ENCODE results near the gene PTPN23. TPM values are rescaled to one million over a fixed set of nuclear protein-coding genes. Genes with fewer than 3 reads are reported as not detected.
"Not testable (repeated sequence)": the region's sequence is repeated elsewhere in the genome, so short reads cannot be mapped to it uniquely, and the experiment has no call there.

Gene PTPN23
- polyA plus RNA-seq, 3 donors, result 1.2 to 13.7 (median 1.3) TPM

- DNase-seq, result no peak
- H3K4me2 ChIP-seq (replicated peaks; ENCODE audit: extremely low read depth, low read length, poor library complexity, severe bottlenecking), result no peak overlapping the region
- Mint-ChIP-seq H3K27ac (no peak overlapping the region), H3K36me3 (peaks cover 2 to 9% of the 10 kb centered on the region in 2 donors), H3K4me1 (no peaks in the 10 kb centered on the region), H3K9me3 (peaks cover 22 to 42% (median 38%) of the 10 kb centered on the region in 7 donors), H3K27me3 (ENCODE audit: low read depth in 3 of 3) (peaks cover 1 to 6% (median 1%) of the 10 kb centered on the region in 3 donors), H3K4me3 (no peak overlapping the region)
- WGBS (ENCODE audit: insufficient coverage), result 94% methylated on average over 25 of the region's 31 CpGs
- TF ChIP-seq CTCF (IDR thresholded peaks at IDR 0.05), result no peak
- H3K9me3 ChIP-seq (replicated peaks in 1 of 2; ENCODE audit: control insufficient read depth in 1 of 2, insufficient read depth in 1 of 2, low read length in 2 of 2), result peaks cover 31 to 41% of the 10 kb centered on the region in 2 donors
- H2AFZ ChIP-seq (ENCODE audit: insufficient read depth, low read depth, low read length, poor library complexity, severe bottlenecking), result no peak overlapping the region
- H4K20me1 ChIP-seq (ENCODE audit: insufficient read depth, low read length), result peaks cover 7% of the 10 kb centered on the region
- no peaks in the 10 kb centered on the region for H3K27me3 ChIP-seq (ENCODE audit: control insufficient read depth in 2 of 2, insufficient read depth in 2 of 2, low read length in 2 of 2)
- H3K4me3 ChIP-seq (replicated peaks in 1 of 3; ENCODE audit: low read depth in 2 of 3, low read length in 3 of 3), result no peak overlapping the region
- intact Hi-C loops (cut with micrococcal nuclease), result no loop called here
- H3K79me2 ChIP-seq (ENCODE audit: insufficient read depth, low read length), result no peaks in the 10 kb centered on the region
- H3K4me1 ChIP-seq (ENCODE audit: control insufficient read depth in 1 of 2, insufficient read depth in 2 of 2, low read length in 2 of 2), result no peaks in the 10 kb centered on the region
- H3K27ac ChIP-seq (ENCODE audit: low read depth in 1 of 2, low read length in 2 of 2), result no peak overlapping the region
- H3K36me3 ChIP-seq (replicated peaks in 1 of 2; ENCODE audit: control insufficient read depth in 1 of 2, insufficient read depth in 2 of 2, low read length in 2 of 2), result no peaks in the 10 kb centered on the region
- no peak overlapping the region for H3K9ac ChIP-seq (ENCODE audit: insufficient read depth, low read length, poor library complexity, severe bottlenecking)
Measured at GRCh38 chr3:47356201-47356600, 24.6 kb upstream of the PTPN23 start.

- H3K79me2 ChIP-seq (ENCODE audit: insufficient read depth, low read length), result no peaks in the 10 kb centered on the region
- H3K9ac ChIP-seq (ENCODE audit: insufficient read depth, low read length, poor library complexity, severe bottlenecking), result no peak overlapping the region
- peaks cover 29 to 55% (median 47%) of the 10 kb centered on the region in 7 donors for H3K9me3 Mint-ChIP-seq
- peaks cover 31 to 45% of the 10 kb centered on the region in 2 donors for H3K9me3 ChIP-seq (replicated peaks in 1 of 2; ENCODE audit: control insufficient read depth in 1 of 2, insufficient read depth in 1 of 2, low read length in 2 of 2)
- no peak overlapping the region for H3K4me3 ChIP-seq (replicated peaks in 1 of 3; ENCODE audit: low read depth in 2 of 3, low read length in 3 of 3)
- no peak overlapping the region for H3K27ac ChIP-seq (ENCODE audit: low read depth in 1 of 2, low read length in 2 of 2)
- H3K27ac Mint-ChIP-seq, result no peak overlapping the region
- WGBS (ENCODE audit: insufficient coverage), result no CpG with 5 or more reads among the region's 1 CpG
- H3K27me3 Mint-ChIP-seq (ENCODE audit: low read depth in 3 of 3), result peaks cover 1 to 9% (median 4%) of the 10 kb centered on the region in 3 donors
- H3K36me3 ChIP-seq (replicated peaks in 1 of 2; ENCODE audit: control insufficient read depth in 1 of 2, insufficient read depth in 2 of 2, low read length in 2 of 2), result no peaks in the 10 kb centered on the region
- H2AFZ ChIP-seq (ENCODE audit: insufficient read depth, low read depth, low read length, poor library complexity, severe bottlenecking), result no peak overlapping the region
- H3K4me1 ChIP-seq (ENCODE audit: control insufficient read depth in 1 of 2, insufficient read depth in 2 of 2, low read length in 2 of 2), result peaks cover 14 to 17% of the 10 kb centered on the region in 2 donors
- no peak overlapping the region for H3K4me2 ChIP-seq (replicated peaks; ENCODE audit: extremely low read depth, low read length, poor library complexity, severe bottlenecking)
- peaks cover 10% of the 10 kb centered on the region for H3K4me1 Mint-ChIP-seq
- H3K4me3 Mint-ChIP-seq, result no peak overlapping the region
- H4K20me1 ChIP-seq (ENCODE audit: insufficient read depth, low read length), result no peaks in the 10 kb centered on the region
- no peak for TF ChIP-seq CTCF (IDR thresholded peaks at IDR 0.05)
- intact Hi-C loops (cut with micrococcal nuclease), result no loop called here
- no peak for DNase-seq
- peaks cover 5 to 12% of the 10 kb centered on the region in 2 donors for H3K36me3 Mint-ChIP-seq
- no peaks in the 10 kb centered on the region for H3K27me3 ChIP-seq (ENCODE audit: control insufficient read depth in 2 of 2, insufficient read depth in 2 of 2, low read length in 2 of 2)
Measured at GRCh38 chr3:47359323-47359722, 21.5 kb upstream of the PTPN23 start.

GRCh38 chr3:47360110-47360517 lies 20.7 kb upstream of the PTPN23 start:
- H3K27me3 Mint-ChIP-seq (ENCODE audit: low read depth in 3 of 3); H3K27me3 ChIP-seq (ENCODE audit: control insufficient read depth in 2 of 2, insufficient read depth in 2 of 2, low read length in 2 of 2); H3K4me2 ChIP-seq (replicated peaks; ENCODE audit: extremely low read depth, low read length, poor library complexity, severe bottlenecking); H3K27ac ChIP-seq (ENCODE audit: low read depth in 1 of 2, low read length in 2 of 2); H3K27ac Mint-ChIP-seq; H4K20me1 ChIP-seq (ENCODE audit: insufficient read depth, low read length); H2AFZ ChIP-seq (ENCODE audit: insufficient read depth, low read depth, low read length, poor library complexity, severe bottlenecking); DNase-seq; H3K36me3 ChIP-seq (replicated peaks in 1 of 2; ENCODE audit: control insufficient read depth in 1 of 2, insufficient read depth in 2 of 2, low read length in 2 of 2); H3K4me3 ChIP-seq (replicated peaks in 1 of 3; ENCODE audit: low read depth in 2 of 3, low read length in 3 of 3); H3K79me2 ChIP-seq (ENCODE audit: insufficient read depth, low read length); H3K4me3 Mint-ChIP-seq; H3K9ac ChIP-seq (ENCODE audit: insufficient read depth, low read length, poor library complexity, severe bottlenecking); intact Hi-C loops (cut with micrococcal nuclease): not testable (repeated sequence)
- Mint-ChIP-seq H3K4me1 (peaks cover 10% of the 10 kb centered on the region), H3K9me3 (peaks cover 29 to 55% (median 47%) of the 10 kb centered on the region in 7 donors), H3K36me3 (peaks cover 5 to 12% of the 10 kb centered on the region in 2 donors)
- Histone ChIP-seq H3K4me1 (ENCODE audit: control insufficient read depth in 1 of 2, insufficient read depth in 2 of 2, low read length in 2 of 2) (peaks cover 14 to 17% of the 10 kb centered on the region in 2 donors), H3K9me3 (replicated peaks in 1 of 2; ENCODE audit: control insufficient read depth in 1 of 2, insufficient read depth in 1 of 2, low read length in 2 of 2) (peaks cover 31 to 45% of the 10 kb centered on the region in 2 donors)
- 100% methylated on average over 4 of the region's 4 CpGs for WGBS (ENCODE audit: insufficient coverage)
